PC-3 (cell line): Measurements from ENCODE around the gene TMEM168. TPM values are rescaled to one million over a fixed set of nuclear protein-coding genes. Genes with fewer than 3 reads are reported as not detected.

Experiments
- ATAC-seq: fragments of 200-7000 bp; cut with Tn5 transposase; 2 replicates; pipeline ENCODE4 v1.9.1; 2020; ENCODE audit warnings: mild to moderate bottlenecking, moderate library complexity
- BruUV-seq: library from RNA; stranded (reverse); fragments of 400-500 nt; replicated peaks from 2 replicates; lab custom pipeline; 2021; lab: Mats Ljungman, UMichigan
- CTCF ChIA-PET: fragments of 300-600 bp; sonication (Branson Sonifier 250); formaldehyde crosslinking; loops from one replicate; lab custom pipeline; 2022; ENCODE audit warnings: antibody characterized with exemption; lab: Charles Lee
- POLR2A ChIA-PET: fragments of 300-600 bp; sonication (Branson Sonifier 250); formaldehyde crosslinking; loops from one replicate; lab custom pipeline; 2022; ENCODE audit warnings: antibody characterized with exemption; ENCODE audit not compliant: unreplicated experiment; lab: Charles Lee
- DNase-seq: peaks from one replicate; pipeline ENCODE4 v3.0.0-alpha.2; 2015
- H2AFZ ChIP-seq: fragments of 300-600 bp; sonication (generic); 2 replicates; pipeline ENCODE4 v1.6.0; 2016; ENCODE audit warnings: antibody characterized with exemption, low read length
- H3F3A ChIP-seq: fragments of 300-600 bp; sonication (generic); one replicate; pipeline ENCODE4 v1.6.0; 2017; ENCODE audit warnings: antibody characterized with exemption, low read length, control low read depth, mild to moderate bottlenecking; ENCODE audit not compliant: unreplicated experiment
- H3K27ac ChIP-seq: fragments of 300-600 bp; sonication (generic); 2 replicates; pipeline ENCODE4 v1.5.1; 2016; ENCODE audit warnings: mild to moderate bottlenecking, low read length
- H3K27me3 ChIP-seq: fragments of 300-600 bp; sonication (generic); 2 replicates; pipeline ENCODE4 v1.6.1; 2016; ENCODE audit warnings: low read length, mixed read lengths
- H3K36me3 ChIP-seq: fragments of 300-600 bp; sonication (generic); 2 replicates; pipeline ENCODE4 v1.6.1; 2016; ENCODE audit warnings: low read depth, mixed run types, low read length, mixed read lengths
- H3K4me1 ChIP-seq: fragments of 300-600 bp; sonication (generic); 2 replicates; pipeline ENCODE4 v1.5.1; 2016; ENCODE audit warnings: low read length; ENCODE audit not compliant: insufficient read depth
- H3K4me2 ChIP-seq: fragments of 300-600 bp; sonication (generic); 2 replicates; pipeline ENCODE4 v1.6.0; 2016; ENCODE audit warnings: low read length
- H3K4me3 ChIP-seq: fragments of 300-600 bp; sonication (generic); 2 replicates; pipeline ENCODE4 v1.5.1; 2016; ENCODE audit warnings: mild to moderate bottlenecking, low read length, mixed read lengths
- H3K79me2 ChIP-seq: fragments of 300-600 bp; sonication (generic); 2 replicates; pipeline ENCODE4 v1.6.1; 2017; ENCODE audit warnings: low read length, mixed read lengths
- H3K9ac ChIP-seq: fragments of 300-600 bp; sonication (generic); 2 replicates; pipeline ENCODE4 v1.6.0; 2016; ENCODE audit warnings: mild to moderate bottlenecking, low read length
- H3K9me2 ChIP-seq: fragments of 300-600 bp; sonication (generic); replicated peaks from 2 replicates; pipeline ENCODE4 v1.6.1; 2016; ENCODE audit warnings: mixed run types, low read length, mixed read lengths
- H3K9me3 ChIP-seq: fragments of 300-600 bp; sonication (generic); 2 replicates; pipeline ENCODE4 v1.6.1; 2016; ENCODE audit warnings: low read length, mixed read lengths
- H4K20me1 ChIP-seq: fragments of 300-600 bp; sonication (generic); 2 replicates; pipeline ENCODE4 v1.6.1; 2016; ENCODE audit warnings: low read length, mixed read lengths
- CTCF ChIP-seq: fragments of 300-600 bp; sonication (generic); conservative IDR thresholded peaks from 2 replicates; pipeline ENCODE4 v1.5.1; 2017; ENCODE audit warnings: antibody characterized with exemption, low read depth, mild to moderate bottlenecking, low read length
- EZH2 ChIP-seq: fragments of 300-600 bp; sonication (generic); IDR thresholded peaks from one replicate; pipeline ENCODE4 v1.6.1; 2017; ENCODE audit warnings: antibody characterized with exemption, mild to moderate bottlenecking, low read length; ENCODE audit not compliant: unreplicated experiment
- EZH2phosphoT487 ChIP-seq: fragments of 300-600 bp; sonication (generic); IDR thresholded peaks from 2 replicates; pipeline ENCODE4 v1.6.1; 2018; ENCODE audit warnings: mild to moderate bottlenecking, antibody characterized with exemption, low read length, borderline replicate concordance
- intact Hi-C: fragments of 100-400 bp; cut with micrococcal nuclease; formaldehyde crosslinking; loops from 2 replicates; pipeline ENCODE4 v1.9.0; 2023
- total RNA-seq: library from RNA; depleted of rRNA; stranded (reverse); fragments of >200 nt; gene quantifications from 2 replicates; pipeline ENCODE4 v1.2.3, GENCODE V29; 2014

The TMEM168 gene
- total RNA-seq, 1 experiment from 2014 or later: 19.8 TPM

DNA sequence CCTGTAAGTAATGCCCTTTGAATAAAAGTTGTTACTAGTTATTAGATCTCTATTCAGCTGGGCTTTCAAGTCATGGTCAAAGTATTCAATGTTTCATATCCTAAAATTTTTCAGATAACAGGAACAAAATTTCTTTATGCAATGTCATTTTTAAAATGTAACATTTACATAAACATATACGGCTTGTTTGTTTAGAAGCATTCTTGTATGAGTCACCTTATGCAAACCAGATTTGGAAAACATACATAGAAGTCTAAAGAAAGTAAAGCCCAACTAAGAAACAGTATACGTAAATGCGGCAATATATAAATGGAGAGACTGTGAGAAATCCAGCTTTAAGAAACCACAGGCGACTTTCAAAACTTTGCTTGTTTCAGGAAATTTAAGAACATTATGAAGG lies 10.5 kb downstream of the TMEM168 start:
- 0 out of 2 replicates have a peak, but pooled peaks cover 4% of the 10 kb centered on the region for H3K36me3 ChIP-seq
- TF ChIP-seq CTCF (no peak), EZH2phosphoT487 (no peak), EZH2 (no peak)
- H3K4me2 ChIP-seq: peak overlapping the region; percentile 31; the same call in 1 of the 2 replicates
- ATAC-seq (peak; percentile 69), DNase-seq (peak; percentile 35)
- ChIA-PET CTCF (no interaction called here), POLR2A (no interaction called here)
- no peak overlapping the region for H2AFZ ChIP-seq
- H3K27me3 ChIP-seq: no peaks in the 10 kb centered on the region
- no peak overlapping the region for H3K27ac ChIP-seq
- no peaks in the 10 kb centered on the region for H3K9me3 ChIP-seq
- H3F3A ChIP-seq: no peaks in the 10 kb centered on the region
- H3K79me2 ChIP-seq: no peaks in the 10 kb centered on the region
- peaks cover 11% of the 10 kb centered on the region for H3K4me1 ChIP-seq
- no peaks in the 10 kb centered on the region for H3K9me2 ChIP-seq
- no TSS peak for BruUV-seq
- no peaks in the 10 kb centered on the region for H4K20me1 ChIP-seq
- intact Hi-C loops: no loop called here
- no peak overlapping the region for H3K9ac ChIP-seq
- no peak overlapping the region for H3K4me3 ChIP-seq

GRCh38 chr7:112777406-112777805 lies 12.8 kb downstream of the TMEM168 start:
- Histone ChIP-seq H3K27me3 (no peaks in the 10 kb centered on the region), H2AFZ (no peak overlapping the region), H4K20me1 (no peaks in the 10 kb centered on the region), H3F3A (no peaks in the 10 kb centered on the region), H3K4me1 (peaks cover 11% of the 10 kb centered on the region), H3K27ac (no peak overlapping the region), H3K4me3 (no peak overlapping the region), H3K36me3 (no peaks in the 10 kb centered on the region), H3K79me2 (no peaks in the 10 kb centered on the region), H3K4me2 (no peak overlapping the region), H3K9me3 (no peaks in the 10 kb centered on the region), H3K9me2 (no peaks in the 10 kb centered on the region), H3K9ac (no peak overlapping the region)
- ChIA-PET CTCF (no interaction called here), POLR2A (no interaction called here)
- ATAC-seq: no peak
- no TSS peak for BruUV-seq
- intact Hi-C loops: no loop called here
- no peak for TF ChIP-seq EZH2
- no peak for TF ChIP-seq EZH2phosphoT487
- TF ChIP-seq CTCF: no peak
- no peak for DNase-seq

GRCh38 chr7:112771166-112771565 lies 19.0 kb downstream of the TMEM168 start:
- no TSS peak for BruUV-seq
- no peaks in the 10 kb centered on the region for H3K36me3 ChIP-seq
- no peak overlapping the region for H3K27ac ChIP-seq
- H3F3A ChIP-seq: no peaks in the 10 kb centered on the region
- intact Hi-C loops: no loop called here
- no peak overlapping the region for H3K9ac ChIP-seq
- no peak for ATAC-seq
- no peaks in the 10 kb centered on the region for H3K9me3 ChIP-seq
- no peaks in the 10 kb centered on the region for H4K20me1 ChIP-seq
- no peak overlapping the region for H3K4me2 ChIP-seq
- no peaks in the 10 kb centered on the region for H3K79me2 ChIP-seq
- DNase-seq: no peak
- no peaks in the 10 kb centered on the region for H3K27me3 ChIP-seq
- H3K4me3 ChIP-seq: no peak overlapping the region
- POLR2A ChIA-PET: no interaction called here
- TF ChIP-seq CTCF (no peak), EZH2 (no peak), EZH2phosphoT487 (no peak)
- CTCF ChIA-PET: no interaction called here
- H3K9me2 ChIP-seq: no peaks in the 10 kb centered on the region
- no peak overlapping the region for H2AFZ ChIP-seq
- peaks cover 12% of the 10 kb centered on the region for H3K4me1 ChIP-seq
